ENCODE measurements around the gene ABCF2. TPM values are rescaled to one million over a fixed set of nuclear protein-coding genes. Genes with fewer than 3 reads are reported as not detected.
A peak's percentile ranks its signal among the peaks of the same experiment; 100 is the strongest.

Gene ABCF2
- total RNA-seq, 2 experiments from 2014 or later, result 31.8 to 44.9 TPM

- Histone ChIP-seq H3K36me3 (ENCODE audit: insufficient read depth, low read length) (no peaks in the 10 kb centered on the region), H2AFZ (ENCODE audit: low read length) (peak overlapping the region; percentile 63), H3K4me2 (ENCODE audit: low read length) (peak overlapping the region; percentile 77), H4K20me1 (ENCODE audit: insufficient read depth, low read length) (no peaks in the 10 kb centered on the region), H3K4me1 (ENCODE audit: insufficient read depth, low read length, poor library complexity, severe bottlenecking) (peaks cover 33% of the 10 kb centered on the region), H3K27ac (ENCODE audit: low read depth, low read length, poor library complexity, severe bottlenecking) (no peak overlapping the region), H3K4me3 (ENCODE audit: low read depth, low read length, poor library complexity, severe bottlenecking) (peak overlapping the region; percentile 52), H3K79me2 (ENCODE audit: insufficient read depth, low read depth, low read length) (no peaks in the 10 kb centered on the region), H3K9me3 (ENCODE audit: low read length) (no peaks in the 10 kb centered on the region), H3K9me2 (ENCODE audit: insufficient read depth, low read length) (no peaks in the 10 kb centered on the region)
- BruUV-seq (replicated peaks), result no TSS peak
- ChIA-PET POLR2A (interaction anchor here (0.6 kb wide), 1 partner anchor 204 kb away, joined by 4 read pairs; no protein-coding TSS in a partner anchor), CTCF (ENCODE audit: unreplicated experiment) (interaction anchor here (1.6 kb wide), 1 partner anchor 8 kb away, joined by 6 read pairs; no protein-coding TSS in a partner anchor)
- DNase-seq (ENCODE audit: low spot score), result peak; percentile 55
- intact Hi-C loops (cut with micrococcal nuclease; ENCODE audit: unreplicated experiment), result no loop called here
- TF ChIP-seq EZH2phosphoT487 (IDR thresholded peaks at IDR 0.05; ENCODE audit: borderline replicate concordance, low read depth, low read length), result no peak
- no peak for TF ChIP-seq CTCF (conservative IDR thresholded peaks at IDR 0.05; ENCODE audit: low read length)
These were observed 24.9 kb upstream of the ABCF2 start for GRCh38 chr7:151251689-151252560.

GRCh38 chr7:151251328-151251688 is 24.3 kb upstream of the ABCF2 start:
- Histone ChIP-seq H3K36me3 (ENCODE audit: insufficient read depth, low read length) (no peaks in the 10 kb centered on the region), H3K9me3 (ENCODE audit: low read length) (no peaks in the 10 kb centered on the region), H3K4me2 (ENCODE audit: low read length) (peak overlapping the region; percentile 51), H3K27ac (ENCODE audit: low read depth, low read length, poor library complexity, severe bottlenecking) (no peak overlapping the region), H2AFZ (ENCODE audit: low read length) (peak overlapping the region; percentile 63), H4K20me1 (ENCODE audit: insufficient read depth, low read length) (no peaks in the 10 kb centered on the region), H3K4me3 (ENCODE audit: low read depth, low read length, poor library complexity, severe bottlenecking) (peak overlapping the region; percentile 41), H3K79me2 (ENCODE audit: insufficient read depth, low read depth, low read length) (no peaks in the 10 kb centered on the region), H3K9me2 (ENCODE audit: insufficient read depth, low read length) (no peaks in the 10 kb centered on the region), H3K4me1 (ENCODE audit: insufficient read depth, low read length, poor library complexity, severe bottlenecking) (peaks cover 33% of the 10 kb centered on the region)
- BruUV-seq (replicated peaks), result no TSS peak
- no peak for TF ChIP-seq CTCF (conservative IDR thresholded peaks at IDR 0.05; ENCODE audit: low read length)
- TF ChIP-seq EZH2phosphoT487 (IDR thresholded peaks at IDR 0.05; ENCODE audit: borderline replicate concordance, low read depth, low read length), result no peak
- peak; percentile 29 for DNase-seq (ENCODE audit: low spot score)
- ChIA-PET POLR2A (interaction anchor here (0.6 to 0.9 kb wide), 2 partner anchors 11 to 38 kb away, joined by 3 read pairs; no protein-coding TSS in a partner anchor), CTCF (ENCODE audit: unreplicated experiment) (no interaction called here)
- intact Hi-C loops (cut with micrococcal nuclease; ENCODE audit: unreplicated experiment), result no loop called here

Data from OCI-LY7 (cell line).